Heart left ventricle (tissue), 13 donors: ENCODE data around the gene CFAP99.

Experiments used
- POLR2A ChIP-seq, 2 donors: fragments of 450-650 bp; IDR thresholded peaks; one replicate each; pipeline ENCODE4 v1.6.1; 2017; ENCODE audit warnings: antibody characterized with exemption in 2 of 2, mild to moderate bottlenecking in 2 of 2, moderate library complexity in 2 of 2
- TF ChIP-seq, protein P1 (sequence below), 12 donors: fragments of 200-600 bp; sonication (generic) in 4 of 12; IDR thresholded peaks; one replicate each; pipeline versions ENCODE4 v1.5.0 to v1.8.0; 2018 to 2022; ENCODE audit warnings: antibody characterized with exemption in 12 of 12, mild to moderate bottlenecking in 5 of 12
- donor health status: ischemic (EF 13 %, LVEDD 7.1; RV severe dilation, severe dysfunction).
- donor health status: DM: no; HTN: yes; CAD: no.
- donor health status: DM: no; HTN: no; CAD: no.
- donor health status: ischemic (EF 25% LVEDD 6.9; RV normal size, moderate dysfunction).
- donor health status: ischemic (EF 25% LVEDD 5.7; RV mildly dilated, moderate dysfunction).
- donor health status: ischemic (EF 35%, LVEDD 5.7; RV mildly dilated, moderate dysfunction).
- donor health status: nonischemic (EF 11% LVEDD 7.7; RV severe dilation, severe dysfunction).
- donor health status: DM: yes; HTN: yes; CAD: no.
- donor health status: PGD.
- donor health status: ischemic (EF 29% LVEDD 5.4; RV normal size, mild dysfunction).
- donor health status: nonischemic (EF 23%, LVEDD 6.1; RV moderate dilation, normal function).

DNA sequence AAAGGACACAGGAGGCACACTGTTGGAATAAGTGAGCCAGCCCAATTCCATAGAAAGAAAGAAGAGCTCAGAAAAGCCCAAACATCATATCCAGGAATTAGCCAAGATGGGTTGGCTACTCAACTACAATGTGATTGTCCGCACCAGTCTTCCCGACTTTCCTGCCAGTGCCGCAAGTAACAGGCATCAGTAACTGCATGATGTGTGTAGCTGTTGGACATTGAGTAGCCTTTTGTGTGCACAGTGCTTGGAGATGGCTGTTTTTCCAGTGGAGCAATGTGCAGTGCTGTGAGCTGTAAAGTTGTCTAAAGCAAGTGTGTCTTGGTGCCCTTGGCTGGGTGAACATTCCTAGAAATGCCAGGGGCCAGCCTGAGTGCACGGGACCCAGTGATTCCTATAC is 88.5 kb downstream of the CFAP99 start:
- TF ChIP-seq, protein P1, sequence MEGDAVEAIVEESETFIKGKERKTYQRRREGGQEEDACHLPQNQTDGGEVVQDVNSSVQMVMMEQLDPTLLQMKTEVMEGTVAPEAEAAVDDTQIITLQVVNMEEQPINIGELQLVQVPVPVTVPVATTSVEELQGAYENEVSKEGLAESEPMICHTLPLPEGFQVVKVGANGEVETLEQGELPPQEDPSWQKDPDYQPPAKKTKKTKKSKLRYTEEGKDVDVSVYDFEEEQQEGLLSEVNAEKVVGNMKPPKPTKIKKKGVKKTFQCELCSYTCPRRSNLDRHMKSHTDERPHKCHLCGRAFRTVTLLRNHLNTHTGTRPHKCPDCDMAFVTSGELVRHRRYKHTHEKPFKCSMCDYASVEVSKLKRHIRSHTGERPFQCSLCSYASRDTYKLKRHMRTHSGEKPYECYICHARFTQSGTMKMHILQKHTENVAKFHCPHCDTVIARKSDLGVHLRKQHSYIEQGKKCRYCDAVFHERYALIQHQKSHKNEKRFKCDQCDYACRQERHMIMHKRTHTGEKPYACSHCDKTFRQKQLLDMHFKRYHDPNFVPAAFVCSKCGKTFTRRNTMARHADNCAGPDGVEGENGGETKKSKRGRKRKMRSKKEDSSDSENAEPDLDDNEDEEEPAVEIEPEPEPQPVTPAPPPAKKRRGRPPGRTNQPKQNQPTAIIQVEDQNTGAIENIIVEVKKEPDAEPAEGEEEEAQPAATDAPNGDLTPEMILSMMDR (IDR thresholded peaks at IDR 0.05): no peak
- TF ChIP-seq POLR2A (IDR thresholded peaks at IDR 0.05): no peak
